ENCODE results near the gene SS18L1.
A peak's percentile ranks its signal among the peaks of the same experiment; 100 is the strongest.

The SS18L1 gene

DNA sequence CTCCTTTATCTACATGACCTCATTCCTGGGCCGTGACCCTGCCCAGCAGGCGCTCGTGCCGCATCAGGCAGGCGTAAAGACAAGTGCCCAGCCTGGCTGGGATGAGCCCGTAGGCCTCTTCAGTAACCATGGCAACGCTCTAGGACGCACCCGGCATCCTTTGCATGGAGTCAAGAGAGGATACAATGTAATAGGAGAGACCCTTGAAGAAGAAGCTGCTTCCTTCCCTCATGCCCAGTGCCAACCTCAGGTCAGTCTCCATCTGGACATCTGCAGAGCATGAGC lies 26.3 kb upstream of the SS18L1 start:
- Mint-ChIP-seq H3K27me3 (no peaks in the 10 kb centered on the region), H3K36me3 (peaks cover 6% of the 10 kb centered on the region), H3K4me1 (peaks cover 37% of the 10 kb centered on the region), H3K4me3 (no peak overlapping the region), H3K9me3 (no peaks in the 10 kb centered on the region), H3K27ac (no peak overlapping the region)

DNA sequence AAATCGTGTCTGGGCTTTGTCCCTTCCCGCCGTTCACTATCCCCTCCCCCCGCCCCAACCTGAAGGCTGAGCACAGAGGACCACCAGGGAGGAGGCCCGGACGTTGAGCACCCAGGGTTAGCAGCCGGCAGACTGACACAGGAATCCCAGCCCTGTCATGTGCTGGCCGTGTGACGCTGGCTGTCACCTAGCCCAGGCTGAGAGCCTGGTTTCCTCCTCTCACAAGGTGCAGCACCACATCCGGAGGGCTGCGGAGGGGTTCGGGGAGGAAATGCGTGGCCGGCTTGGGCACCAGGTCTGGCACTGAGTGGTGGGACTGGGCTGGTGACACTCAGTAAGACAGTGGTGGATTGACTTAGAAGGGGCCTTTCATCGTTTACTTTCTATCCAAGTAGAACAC lies 25.9 kb upstream of the SS18L1 start:
- H3K27ac Mint-ChIP-seq, result no peak overlapping the region
- H3K36me3 Mint-ChIP-seq, result peaks cover 5% of the 10 kb centered on the region
- H3K27me3 Mint-ChIP-seq, result no peaks in the 10 kb centered on the region
- H3K4me1 Mint-ChIP-seq, result peaks cover 37% of the 10 kb centered on the region
- H3K9me3 Mint-ChIP-seq, result no peaks in the 10 kb centered on the region
- H3K4me3 Mint-ChIP-seq, result no peak overlapping the region

DNA sequence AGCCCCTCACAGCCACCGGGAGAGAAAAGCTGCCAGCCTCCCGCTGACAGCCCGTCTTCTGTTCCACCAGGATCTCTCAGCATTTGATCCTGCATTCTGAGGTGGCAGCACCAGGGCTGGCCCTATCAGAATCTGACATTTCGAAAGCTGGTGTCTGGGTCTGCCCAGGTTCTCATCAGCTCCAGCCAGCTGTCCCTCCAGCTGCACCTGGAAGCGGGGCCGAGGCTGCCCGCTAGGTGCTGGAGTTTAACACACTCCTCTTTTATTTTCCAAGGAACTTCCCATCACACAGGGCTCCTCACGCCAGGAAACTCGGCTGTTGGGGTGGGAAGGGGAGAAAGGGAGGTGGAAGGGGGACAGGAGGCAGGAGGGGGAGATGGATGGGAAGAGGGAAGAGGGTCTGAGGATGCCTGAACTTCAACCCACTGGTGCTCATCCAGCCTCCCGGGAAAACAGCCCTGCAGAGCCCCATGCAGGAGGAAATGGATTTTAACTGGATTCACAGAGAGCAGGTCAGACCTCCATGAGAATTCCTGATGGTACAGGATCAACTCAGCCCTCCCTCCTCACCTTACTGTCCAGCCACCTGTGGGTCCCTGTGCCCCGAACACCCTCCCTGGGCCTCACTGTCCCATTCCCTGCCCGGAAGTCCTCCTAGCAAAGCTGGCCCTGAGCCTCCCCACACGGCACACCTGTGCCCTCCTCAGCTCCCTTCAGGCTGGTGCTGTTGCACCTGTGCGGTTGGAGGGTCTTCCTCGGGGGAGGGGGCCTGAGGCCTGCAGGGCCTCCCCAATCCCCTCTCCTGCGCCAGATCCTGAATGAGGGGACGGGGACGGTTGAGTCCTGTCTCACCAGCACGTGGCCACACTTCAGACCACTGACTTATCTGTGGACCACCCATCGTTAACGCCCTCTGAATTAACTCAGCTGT lies 25.2 kb upstream of the SS18L1 start:
- Mint-ChIP-seq H3K36me3 (peaks cover 2% of the 10 kb centered on the region), H3K27ac (peak overlapping the region; percentile 30), H3K4me1 (peaks cover 38% of the 10 kb centered on the region), H3K27me3 (no peaks in the 10 kb centered on the region), H3K4me3 (no peak overlapping the region), H3K9me3 (no peaks in the 10 kb centered on the region)

DNA sequence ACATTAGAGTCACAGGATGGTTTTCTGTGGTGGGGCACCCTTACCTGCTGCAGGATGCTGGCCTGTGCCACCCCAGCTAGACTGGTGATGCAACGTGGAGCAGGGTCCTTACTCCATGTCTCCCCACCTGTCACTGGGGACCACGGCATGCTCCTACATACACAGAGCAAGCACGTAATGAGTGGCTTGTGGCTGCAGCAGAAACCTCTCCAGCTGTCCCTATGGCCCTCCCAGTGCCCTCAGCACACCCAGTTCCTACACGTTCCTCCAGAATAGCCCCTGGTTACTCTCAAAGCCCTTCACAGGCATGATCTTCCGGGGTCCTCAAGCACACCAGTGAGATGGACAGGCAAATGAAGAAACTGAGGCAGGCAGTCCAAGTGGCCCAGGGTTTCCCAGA lies 24.5 kb upstream of the SS18L1 start:
- H3K9me3 Mint-ChIP-seq, result no peaks in the 10 kb centered on the region
- peak overlapping the region; percentile 30 for H3K27ac Mint-ChIP-seq
- peaks cover 2% of the 10 kb centered on the region for H3K36me3 Mint-ChIP-seq
- H3K27me3 Mint-ChIP-seq, result no peaks in the 10 kb centered on the region
- peaks cover 46% of the 10 kb centered on the region for H3K4me1 Mint-ChIP-seq
- no peak overlapping the region for H3K4me3 Mint-ChIP-seq

DNA sequence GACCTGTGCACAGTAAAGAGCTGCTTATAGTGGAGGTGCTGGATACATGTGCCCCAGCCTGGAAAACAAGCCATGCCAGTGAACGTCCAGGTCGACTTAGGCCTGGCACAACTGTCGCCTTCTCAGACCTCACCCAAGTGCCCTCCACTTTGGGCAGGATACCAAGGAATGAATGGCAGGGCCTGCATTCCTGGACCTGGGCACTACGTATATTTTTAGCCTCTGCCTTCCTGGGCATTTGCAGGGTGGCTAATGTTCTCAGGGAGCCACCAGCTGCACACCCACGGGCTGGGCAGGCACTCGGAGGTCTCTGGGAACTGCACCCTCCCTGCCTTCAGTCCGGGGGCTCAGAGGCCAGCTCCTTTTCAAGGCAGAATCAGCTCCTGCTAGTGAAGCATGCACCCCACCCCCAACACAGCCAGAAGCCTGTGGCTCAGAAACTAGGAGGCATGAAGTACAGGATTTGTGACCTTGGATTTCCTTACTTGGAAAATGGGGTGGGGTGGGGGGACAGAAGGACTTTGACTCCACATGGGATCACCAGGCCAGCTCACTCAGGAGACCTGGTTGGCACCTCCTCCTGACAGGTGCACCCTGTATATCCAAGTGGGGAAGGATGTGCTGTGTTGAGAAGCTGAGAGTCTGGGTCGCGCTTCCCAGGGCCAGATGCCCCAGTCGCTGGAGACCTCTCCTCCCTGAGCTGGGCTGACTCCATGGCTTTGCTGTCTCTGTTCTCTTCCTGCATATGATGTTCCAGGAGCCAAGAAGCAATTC lies 23.8 kb upstream of the SS18L1 start:
- Mint-ChIP-seq H3K27ac (peak overlapping the region; percentile 47), H3K4me1 (peaks cover 52% of the 10 kb centered on the region), H3K36me3 (peaks cover 2% of the 10 kb centered on the region), H3K9me3 (no peaks in the 10 kb centered on the region), H3K27me3 (no peaks in the 10 kb centered on the region), H3K4me3 (peak overlapping the region; percentile 91)

DNA sequence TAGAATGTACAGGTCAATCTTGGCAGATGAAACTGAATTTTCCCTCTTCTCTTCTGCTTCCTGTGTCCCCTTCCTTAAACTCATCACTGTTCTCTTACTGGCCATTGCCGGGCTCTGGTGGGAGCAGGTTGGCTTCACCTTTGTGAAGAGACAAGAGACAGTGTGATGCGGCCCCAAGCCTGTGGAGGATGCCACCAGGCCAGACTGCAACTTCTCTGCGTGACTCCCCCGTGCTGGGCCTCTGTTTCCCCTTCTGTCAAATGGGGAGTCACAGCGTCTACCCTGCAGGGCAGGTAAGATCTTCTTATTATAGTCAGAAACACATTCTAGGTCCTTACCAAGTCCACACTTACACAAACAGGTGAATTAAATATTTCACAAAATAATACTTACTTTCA lies 23.2 kb upstream of the SS18L1 start:
- peak overlapping the region; percentile 91 for H3K4me3 Mint-ChIP-seq
- no peaks in the 10 kb centered on the region for H3K9me3 Mint-ChIP-seq
- H3K4me1 Mint-ChIP-seq, result peaks cover 58% of the 10 kb centered on the region
- peak overlapping the region; percentile 47 for H3K27ac Mint-ChIP-seq
- H3K36me3 Mint-ChIP-seq, result peaks cover 2% of the 10 kb centered on the region
- H3K27me3 Mint-ChIP-seq, result no peaks in the 10 kb centered on the region

DNA sequence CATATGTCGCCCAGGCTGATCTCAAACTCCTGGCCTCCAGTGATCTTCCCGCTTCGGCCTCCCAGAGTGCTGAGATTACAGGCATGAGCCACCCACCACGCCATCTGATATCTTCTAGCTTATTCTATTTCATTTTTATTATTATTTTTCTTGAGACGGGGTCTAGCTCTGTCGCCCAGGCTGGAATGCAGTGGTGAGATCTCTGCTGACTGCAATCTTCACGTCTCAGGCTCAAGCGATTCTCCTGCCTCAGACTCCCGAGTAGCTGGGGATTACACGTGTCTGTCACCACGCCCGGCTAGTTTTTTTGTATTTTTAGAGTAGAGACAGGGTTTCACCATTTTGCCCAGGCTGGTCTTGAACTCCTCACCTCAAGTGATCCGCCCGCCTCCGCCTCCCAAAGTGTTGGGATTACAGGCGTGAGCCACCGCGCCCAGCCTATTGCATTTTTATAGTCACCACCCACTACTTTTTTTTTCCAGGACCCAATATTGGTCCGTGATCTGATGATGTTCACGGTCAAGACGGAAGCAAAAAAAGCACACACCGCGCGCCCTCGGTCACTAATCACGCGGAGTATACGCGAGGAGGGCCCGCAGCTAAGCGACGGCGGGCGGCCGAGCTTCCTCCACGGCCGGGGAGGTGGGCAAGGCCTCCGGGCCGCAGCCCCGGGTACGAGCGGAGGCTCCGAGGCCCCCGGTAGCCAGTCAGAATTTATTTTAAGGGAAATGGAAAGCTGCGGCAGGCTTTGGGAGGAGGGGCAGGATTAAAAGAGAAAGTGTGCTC lies 22.4 kb upstream of the SS18L1 start:
- peak overlapping the region; percentile 95 for H3K27ac Mint-ChIP-seq
- H3K36me3 Mint-ChIP-seq, result no peaks in the 10 kb centered on the region
- no peaks in the 10 kb centered on the region for H3K9me3 Mint-ChIP-seq
- H3K4me3 Mint-ChIP-seq, result peak overlapping the region; percentile 91
- H3K27me3 Mint-ChIP-seq, result no peaks in the 10 kb centered on the region
- peaks cover 59% of the 10 kb centered on the region for H3K4me1 Mint-ChIP-seq

DNA sequence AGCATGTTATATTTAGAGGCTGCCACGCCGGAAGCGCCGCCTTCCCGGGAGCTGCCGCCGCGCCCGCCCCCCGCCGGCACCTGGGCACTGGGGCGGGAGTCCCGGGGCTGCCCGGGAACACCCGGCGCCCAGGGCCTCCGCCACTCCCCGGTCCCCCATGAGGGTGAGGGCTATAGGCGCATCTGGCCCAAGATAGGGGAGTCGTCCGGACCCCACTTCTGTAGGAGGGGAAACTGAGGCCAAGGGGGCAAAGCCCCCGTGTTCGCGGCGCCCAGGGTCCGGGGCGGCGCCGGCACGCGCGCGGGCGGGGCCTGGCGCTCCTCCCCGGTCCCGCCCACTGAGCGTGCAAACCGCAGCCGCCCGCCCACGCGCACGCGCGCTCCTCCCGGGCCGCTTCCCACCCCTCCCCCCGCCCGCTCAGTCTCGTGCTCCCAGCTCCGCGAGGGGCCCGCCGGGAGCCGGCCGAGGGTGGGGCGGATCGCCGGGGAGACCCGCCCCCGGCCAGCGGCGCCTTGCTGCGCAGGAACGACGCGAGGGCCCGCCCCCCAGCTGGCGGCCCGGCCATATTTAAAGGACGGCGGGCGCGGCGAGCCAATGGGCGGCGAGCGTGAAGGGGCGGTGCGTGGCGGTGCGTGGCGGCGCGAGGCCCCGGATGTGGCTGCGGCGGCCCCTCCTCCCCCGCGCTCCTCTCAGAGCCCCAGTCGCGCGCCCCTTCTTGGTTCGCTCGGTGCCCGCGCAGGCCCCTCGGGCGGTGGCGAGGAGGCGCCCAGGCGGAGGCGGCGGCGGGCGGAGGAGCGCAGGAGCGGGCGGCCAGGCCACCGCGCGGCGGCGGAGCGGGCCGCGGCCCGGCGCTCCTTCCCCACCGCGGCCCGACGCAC lies 21.6 kb upstream of the SS18L1 start, which contains the start of gene LSM14B:
Gene LSM14B (plus strand): TSS at position 700 of the 878 bp plus-strand sequence. CDS start 192 bp downstream, outside the sequence.
- Mint-ChIP-seq H3K9me3 (no peaks in the 10 kb centered on the region), H3K27ac (peak within 1 kb of the TSS; percentile 95), H3K27me3 (no peaks in the 10 kb centered on the region), H3K36me3 (peaks cover 3% of the 10 kb centered on the region), H3K4me1 (peaks cover 66% of the 10 kb centered on the region), H3K4me3 (peak within 1 kb of the TSS; percentile 91)

DNA sequence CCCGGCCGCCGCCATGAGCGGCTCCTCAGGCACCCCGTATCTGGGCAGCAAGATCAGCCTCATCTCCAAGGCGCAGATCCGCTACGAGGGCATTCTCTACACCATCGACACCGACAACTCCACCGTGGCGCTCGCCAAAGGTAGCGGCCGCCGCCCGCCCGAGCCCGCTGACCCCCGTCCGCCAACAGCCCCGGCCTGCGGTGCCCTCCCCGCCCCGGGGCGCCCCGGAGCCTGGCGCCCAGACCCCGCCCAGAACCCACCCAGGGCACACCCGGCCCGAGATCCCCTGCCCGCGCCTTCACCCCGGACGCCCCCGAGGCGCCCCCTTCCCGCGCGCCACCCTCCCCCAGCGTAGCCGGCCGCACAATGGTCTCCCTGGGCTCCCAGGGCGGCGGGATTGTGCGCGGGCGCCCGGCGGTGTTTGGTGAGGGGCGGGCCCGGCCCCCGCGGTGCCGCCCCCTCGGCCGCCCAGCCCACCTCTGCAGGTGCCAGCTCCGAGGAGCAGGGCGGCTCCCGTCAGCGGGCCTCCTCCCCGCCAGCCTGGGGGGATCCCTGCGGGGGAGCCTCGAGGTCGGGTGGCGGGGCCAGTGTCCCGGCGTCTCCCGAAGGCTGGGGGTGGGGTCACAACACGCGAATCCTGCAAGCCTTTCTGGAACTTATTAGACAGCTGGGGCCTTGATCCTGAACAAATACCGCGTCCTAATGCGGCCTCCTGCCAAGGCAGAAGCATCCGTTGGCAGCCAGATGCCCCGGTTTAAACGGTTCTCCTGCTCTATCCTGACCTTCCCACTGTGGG lies 20.7 kb upstream of the SS18L1 start:
- Mint-ChIP-seq H3K9me3 (no peaks in the 10 kb centered on the region), H3K27ac (peak overlapping the region; percentile 46), H3K4me3 (peak overlapping the region; percentile 86), H3K36me3 (peaks cover 3% of the 10 kb centered on the region), H3K4me1 (peaks cover 64% of the 10 kb centered on the region), H3K27me3 (no peaks in the 10 kb centered on the region)

DNA sequence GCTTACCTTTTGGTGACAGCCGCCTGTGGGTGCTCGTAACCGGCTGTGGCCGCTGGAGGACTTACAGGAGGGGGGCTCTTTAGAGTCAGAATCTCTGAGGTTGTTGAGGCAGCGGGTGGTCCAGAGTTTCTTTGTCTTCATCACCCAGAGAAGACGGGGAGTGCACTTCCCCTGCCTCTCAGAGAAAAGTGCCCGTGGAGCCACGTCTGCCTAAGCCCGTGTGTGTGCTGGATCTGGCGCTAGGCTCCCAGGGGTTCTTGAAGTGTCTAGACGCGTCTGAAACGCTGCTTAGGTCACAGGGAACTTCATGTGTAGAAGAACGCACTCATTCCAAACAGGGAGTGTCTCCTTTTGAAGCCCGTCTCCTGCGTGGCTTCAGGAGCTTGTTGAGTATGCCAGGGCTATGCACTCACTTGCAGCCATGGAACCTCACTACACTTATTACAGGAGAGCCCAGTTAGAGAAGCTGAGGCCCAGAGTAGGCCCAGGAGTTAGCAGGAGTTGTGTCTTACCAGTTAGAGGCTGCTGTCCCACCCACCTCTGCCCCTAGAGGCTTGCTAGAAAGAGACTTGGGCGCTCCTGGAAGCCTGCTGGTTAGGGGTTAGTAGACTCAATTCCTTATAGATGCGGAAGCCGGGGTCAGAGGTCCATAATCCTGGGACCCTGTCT lies 20.0 kb upstream of the SS18L1 start:
- H3K27me3 Mint-ChIP-seq, result no peaks in the 10 kb centered on the region
- peaks cover 67% of the 10 kb centered on the region for H3K4me1 Mint-ChIP-seq
- H3K36me3 Mint-ChIP-seq, result peaks cover 3% of the 10 kb centered on the region
- H3K9me3 Mint-ChIP-seq, result no peaks in the 10 kb centered on the region
- H3K27ac Mint-ChIP-seq, result peak overlapping the region; percentile 46
- H3K4me3 Mint-ChIP-seq, result peak overlapping the region; percentile 86

DNA sequence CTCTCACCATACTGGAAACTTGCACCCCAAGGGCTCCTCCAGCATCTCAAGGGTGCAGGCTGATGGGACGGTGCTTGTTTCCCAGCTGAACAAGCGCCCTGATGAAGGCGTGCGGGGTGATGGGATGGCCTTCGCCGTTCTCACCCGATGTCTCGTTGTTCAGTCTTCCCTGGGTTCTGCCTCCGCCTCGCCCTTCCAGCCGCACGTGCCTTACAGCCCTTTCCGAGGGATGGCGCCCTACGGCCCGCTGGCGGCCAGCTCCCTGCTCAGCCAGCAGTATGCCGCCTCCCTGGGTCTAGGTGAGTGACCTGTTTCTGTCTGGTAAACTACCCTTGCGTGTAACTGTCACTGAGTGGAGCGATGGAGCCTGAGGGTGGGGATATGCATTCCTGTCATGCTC lies 17.4 kb upstream of the SS18L1 start:
- H3K27ac Mint-ChIP-seq, result no peak overlapping the region
- no peaks in the 10 kb centered on the region for H3K9me3 Mint-ChIP-seq
- H3K27me3 Mint-ChIP-seq, result no peaks in the 10 kb centered on the region
- H3K36me3 Mint-ChIP-seq, result peaks cover 4% of the 10 kb centered on the region
- H3K4me3 Mint-ChIP-seq, result no peak overlapping the region
- H3K4me1 Mint-ChIP-seq, result peaks cover 46% of the 10 kb centered on the region

DNA sequence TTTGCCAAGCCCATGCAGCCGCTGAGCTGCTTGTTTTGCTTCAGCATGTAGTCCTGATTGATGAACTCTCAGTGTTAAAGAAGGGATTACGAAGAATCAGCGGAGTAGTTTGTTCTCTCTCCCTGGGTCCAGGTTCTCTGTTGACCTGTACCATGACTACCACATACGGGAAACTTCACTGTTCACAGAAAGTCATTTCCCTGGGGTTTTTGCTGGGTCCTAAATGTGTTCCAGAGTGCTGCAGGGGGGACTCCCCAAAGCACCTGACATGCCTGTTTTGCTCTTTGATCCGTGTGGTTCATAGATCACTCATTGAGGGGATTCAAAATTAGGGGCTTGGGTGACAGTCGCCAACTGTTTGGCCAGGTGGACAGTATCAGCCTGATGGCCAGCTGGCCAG lies 15.8 kb upstream of the SS18L1 start:
- Mint-ChIP-seq H3K4me3 (no peak overlapping the region), H3K9me3 (no peaks in the 10 kb centered on the region), H3K36me3 (peaks cover 13% of the 10 kb centered on the region), H3K27me3 (no peaks in the 10 kb centered on the region), H3K4me1 (peaks cover 53% of the 10 kb centered on the region), H3K27ac (peak overlapping the region; percentile 57)

DNA sequence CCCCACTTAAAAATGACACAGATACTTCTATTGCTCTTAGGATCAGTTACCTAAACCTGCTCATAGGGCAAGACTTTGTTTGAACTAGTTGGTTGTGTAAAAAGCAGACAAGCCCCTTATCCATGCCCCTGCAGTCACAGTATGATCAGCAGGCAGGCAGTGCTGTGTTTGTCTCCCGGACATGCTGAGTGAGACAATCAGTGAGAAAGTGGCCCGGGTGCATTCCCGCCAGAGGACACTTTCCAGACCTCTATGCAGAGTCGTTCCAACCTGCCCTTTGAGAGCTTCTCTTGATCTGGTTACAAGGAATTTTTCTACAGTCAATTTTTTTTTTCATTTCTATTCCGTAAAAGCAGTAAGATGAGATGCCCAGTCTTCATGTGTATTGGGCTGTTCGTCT lies 15.1 kb upstream of the SS18L1 start:
- Mint-ChIP-seq H3K36me3 (peaks cover 13% of the 10 kb centered on the region), H3K9me3 (no peaks in the 10 kb centered on the region), H3K27me3 (no peaks in the 10 kb centered on the region), H3K4me1 (peaks cover 50% of the 10 kb centered on the region), H3K4me3 (no peak overlapping the region), H3K27ac (peak overlapping the region; percentile 57)
